GM20000 (cell line): ENCODE measurements around the gene GSTM5.
"Not testable (repeated sequence)": the region's sequence is repeated elsewhere in the genome, so short reads cannot be mapped to it uniquely, and the experiment has no call there.

Experiments
- DNase-seq: peaks from one replicate; pipeline ENCODE4 v3.0.0; 2012; ENCODE audit warnings: low spot score
- TF ChIP-seq, protein P1 (sequence below): IDR thresholded peaks from 2 replicates; pipeline ENCODE4 v1.5.1; 2012; ENCODE audit warnings: mild to moderate bottlenecking, control low read depth; ENCODE audit errors: extremely low read depth, missing control alignments

The GSTM5 gene

DNA sequence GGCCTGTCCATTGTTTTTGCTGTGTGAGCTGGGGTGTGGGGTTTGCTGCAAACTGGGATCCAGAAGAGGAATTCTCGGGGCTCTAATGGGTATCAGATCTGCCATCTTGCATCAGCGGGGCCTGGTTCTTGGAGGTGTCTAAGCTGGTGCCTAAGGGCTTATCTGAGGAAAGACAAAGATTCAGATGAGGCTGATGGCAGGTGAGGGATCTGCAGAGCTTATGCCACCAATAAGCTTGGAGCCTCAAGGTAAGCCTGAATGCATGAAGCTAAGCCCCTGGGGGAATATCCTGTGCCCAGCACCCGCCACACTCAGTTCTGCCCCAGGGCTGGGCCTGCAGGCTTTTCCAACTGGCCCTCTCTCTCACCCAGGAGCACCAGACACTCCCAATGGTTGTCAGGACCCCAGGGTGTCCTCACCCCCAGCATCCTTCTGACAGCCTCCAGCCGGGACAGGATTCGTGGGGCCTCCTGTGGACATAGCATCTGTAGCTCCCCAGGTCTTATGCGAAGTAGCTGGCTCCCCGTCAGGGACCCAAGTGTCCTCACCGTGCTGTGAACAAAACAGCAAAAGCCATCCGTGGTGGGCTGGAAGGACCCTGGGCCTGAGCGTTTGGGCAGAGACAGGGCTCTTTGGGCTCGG, 38.3 kb downstream of the GSTM5 start:
- no peak for DNase-seq

DNA sequence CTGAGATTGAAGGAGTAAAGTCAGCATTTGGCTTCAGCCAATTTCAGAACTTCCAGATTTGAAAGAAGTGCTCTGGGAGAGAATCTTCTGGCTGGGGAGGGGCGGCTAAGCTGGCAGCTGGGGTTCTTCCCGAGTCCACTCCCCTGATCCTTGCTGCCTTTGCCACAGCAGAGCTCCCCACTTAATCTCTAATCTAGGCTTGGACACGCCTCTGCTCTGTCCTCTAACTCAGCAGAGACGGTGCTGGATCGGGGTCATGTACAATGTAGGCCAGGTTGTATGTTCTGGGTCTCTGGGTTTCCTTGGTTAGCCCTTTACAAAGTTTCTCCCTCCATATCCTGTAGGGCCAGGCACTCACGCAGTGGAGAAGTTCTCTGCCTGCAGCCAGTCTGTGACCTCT, 38.9 kb downstream of the GSTM5 start:
- TF ChIP-seq, protein P1, sequence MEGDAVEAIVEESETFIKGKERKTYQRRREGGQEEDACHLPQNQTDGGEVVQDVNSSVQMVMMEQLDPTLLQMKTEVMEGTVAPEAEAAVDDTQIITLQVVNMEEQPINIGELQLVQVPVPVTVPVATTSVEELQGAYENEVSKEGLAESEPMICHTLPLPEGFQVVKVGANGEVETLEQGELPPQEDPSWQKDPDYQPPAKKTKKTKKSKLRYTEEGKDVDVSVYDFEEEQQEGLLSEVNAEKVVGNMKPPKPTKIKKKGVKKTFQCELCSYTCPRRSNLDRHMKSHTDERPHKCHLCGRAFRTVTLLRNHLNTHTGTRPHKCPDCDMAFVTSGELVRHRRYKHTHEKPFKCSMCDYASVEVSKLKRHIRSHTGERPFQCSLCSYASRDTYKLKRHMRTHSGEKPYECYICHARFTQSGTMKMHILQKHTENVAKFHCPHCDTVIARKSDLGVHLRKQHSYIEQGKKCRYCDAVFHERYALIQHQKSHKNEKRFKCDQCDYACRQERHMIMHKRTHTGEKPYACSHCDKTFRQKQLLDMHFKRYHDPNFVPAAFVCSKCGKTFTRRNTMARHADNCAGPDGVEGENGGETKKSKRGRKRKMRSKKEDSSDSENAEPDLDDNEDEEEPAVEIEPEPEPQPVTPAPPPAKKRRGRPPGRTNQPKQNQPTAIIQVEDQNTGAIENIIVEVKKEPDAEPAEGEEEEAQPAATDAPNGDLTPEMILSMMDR, result no peak
- no peak for DNase-seq

More for the DNA sequence above, 38.3 kb downstream of the GSTM5 start:
- TF ChIP-seq, protein P1, result no peak

DNA sequence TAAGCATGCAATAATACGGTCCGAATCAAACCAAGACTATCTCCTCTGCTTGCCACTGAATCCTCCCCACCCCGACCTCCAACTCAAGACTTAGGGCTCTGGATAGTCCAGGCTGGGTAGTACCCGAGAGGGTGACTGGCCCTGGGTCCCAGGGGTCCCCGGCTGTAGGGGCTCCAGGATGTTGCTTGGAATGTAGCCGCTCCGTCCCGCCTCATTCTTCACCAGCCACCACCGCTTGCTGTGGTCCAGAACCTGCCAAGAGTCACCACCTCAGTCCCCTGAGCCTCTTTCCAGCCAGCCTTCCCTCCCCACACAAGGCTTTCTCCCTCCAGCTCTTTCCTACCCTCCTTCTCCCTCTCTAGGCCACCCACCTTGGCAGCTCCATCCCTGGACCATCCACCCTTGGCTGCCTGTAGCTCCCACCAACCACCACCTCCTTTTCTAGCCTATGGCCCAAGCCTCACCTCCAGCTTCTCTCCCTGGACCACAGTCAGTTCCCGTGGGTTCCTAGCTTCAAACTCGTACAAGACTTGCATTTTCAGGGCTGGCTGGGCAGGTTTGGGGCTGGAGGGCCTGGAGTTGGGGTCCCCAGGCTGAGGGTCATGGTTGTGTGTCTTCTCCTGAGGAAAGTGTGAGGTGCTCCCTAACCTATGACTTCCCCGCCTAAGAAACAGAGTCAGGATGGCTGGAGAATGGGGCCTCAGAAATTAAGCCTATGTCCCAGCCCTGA, 39.6 kb downstream of the GSTM5 start:
- no peak for DNase-seq
- TF ChIP-seq, protein P1, result no peak

DNA sequence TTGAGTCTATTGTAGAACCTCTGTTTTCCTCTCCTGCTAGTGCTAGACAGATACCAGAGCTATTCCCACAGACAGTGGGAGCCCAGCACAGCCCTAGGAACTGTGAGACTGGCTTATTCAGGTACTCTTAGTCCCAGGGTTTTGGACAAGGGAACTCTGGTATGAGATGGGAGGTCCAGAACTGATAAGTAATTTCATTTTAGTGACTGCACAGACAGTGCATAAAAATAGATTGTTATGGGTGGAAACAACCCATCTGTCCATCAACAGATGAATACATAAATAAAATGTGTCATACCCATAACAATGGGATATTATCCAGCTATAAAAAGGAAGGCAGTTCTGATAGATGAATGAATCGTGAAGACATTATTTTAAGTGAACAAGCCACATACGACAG, 42.7 kb downstream of the GSTM5 start:
- DNase-seq, result no peak
- TF ChIP-seq, protein P1, result no peak

DNA sequence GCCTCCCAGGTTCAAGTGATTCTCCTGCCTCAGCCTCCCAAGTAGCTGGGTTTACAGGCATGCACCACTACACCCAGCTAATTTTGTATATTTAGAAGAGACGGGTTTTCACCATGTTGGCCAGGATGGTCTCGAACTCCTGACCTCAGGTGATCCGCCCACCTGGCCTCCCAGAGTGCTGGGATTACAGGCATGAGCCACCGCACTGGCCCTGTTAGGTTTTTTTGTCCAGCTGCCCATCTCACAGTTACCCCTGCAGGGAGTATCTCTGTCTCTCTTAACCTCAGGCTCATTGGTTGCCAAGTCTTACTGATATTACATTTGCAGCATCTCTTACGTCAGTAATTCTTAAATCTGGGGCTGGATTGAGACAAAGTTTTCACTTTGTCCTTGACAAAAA, 44.3 kb downstream of the GSTM5 start:
- not testable (repeated sequence) for DNase-seq

DNA sequence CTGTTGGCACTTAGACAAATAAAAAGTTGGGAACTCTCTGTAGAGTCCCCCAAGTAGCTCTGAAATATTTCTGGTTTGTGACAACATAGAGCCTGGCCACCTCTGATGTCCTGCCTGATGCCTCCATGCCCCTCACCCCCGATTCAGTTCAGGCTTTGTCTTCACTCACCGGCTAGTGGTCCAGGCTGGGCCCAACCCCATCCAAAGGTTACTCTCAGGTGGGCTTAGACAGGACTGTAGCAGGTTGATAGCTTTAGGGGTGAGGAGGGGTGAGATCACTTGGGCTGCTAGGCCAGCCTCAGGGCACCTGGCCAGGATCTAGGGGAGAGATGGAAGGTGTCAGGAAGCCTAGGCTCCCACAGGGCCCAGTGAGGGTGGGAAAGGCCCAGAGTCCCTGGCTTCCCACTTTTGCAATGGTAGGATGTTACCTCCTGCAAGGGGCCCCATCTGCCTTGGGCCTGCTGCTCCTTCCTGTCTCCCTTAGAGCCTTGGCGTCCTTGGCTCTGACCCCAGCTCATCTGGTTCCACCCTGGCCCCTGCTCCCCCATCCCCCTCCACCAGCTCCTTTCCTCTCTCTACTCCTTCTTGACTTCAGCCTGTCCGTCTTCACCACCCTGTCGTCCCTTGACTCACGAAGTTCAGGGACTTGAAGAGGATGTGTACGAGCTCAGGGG, 44.9 kb downstream of the GSTM5 start:
- TF ChIP-seq, protein P1, result no peak
- no peak for DNase-seq

DNA sequence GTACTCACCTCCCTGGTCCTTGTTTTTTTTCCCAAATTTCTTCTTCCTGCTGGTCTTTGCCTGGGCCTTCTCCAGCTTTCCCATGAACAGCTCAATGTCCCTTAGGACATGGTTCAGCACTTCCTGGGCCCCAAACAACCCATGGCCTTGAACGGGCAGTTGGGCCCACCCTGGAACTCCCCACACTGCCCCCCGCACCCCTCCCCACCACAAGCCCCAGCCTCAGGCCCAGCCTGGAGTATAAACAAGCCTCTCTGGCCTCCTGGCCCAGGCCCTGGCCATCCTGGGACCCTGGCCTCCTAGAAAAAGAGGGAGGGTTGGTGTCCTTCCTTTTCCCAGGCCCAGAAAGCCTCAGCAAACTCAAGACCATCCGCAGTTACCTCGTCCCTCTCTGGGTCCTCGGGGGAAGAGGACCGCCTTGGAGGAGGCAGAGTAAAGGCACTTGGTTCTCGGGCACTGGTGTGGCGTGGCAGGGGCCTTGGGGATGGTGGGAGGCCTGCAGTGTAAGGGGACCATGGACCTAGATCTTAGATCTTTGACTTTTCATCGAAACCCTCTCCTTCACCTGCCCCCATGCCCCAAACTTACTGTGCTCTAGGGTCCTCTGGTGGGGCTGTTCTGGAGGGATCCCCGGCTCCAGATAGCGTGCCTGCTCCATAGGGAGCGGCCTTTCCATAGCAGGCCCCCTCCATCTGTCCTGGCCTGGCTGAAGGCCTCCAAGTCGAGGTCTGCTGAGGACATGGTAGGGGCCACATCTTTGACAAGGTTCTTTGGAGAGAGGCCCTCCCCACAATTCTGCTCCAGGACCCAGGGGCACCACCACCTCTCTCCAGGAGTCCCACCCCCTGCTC, 46.1 kb downstream of the GSTM5 start:
- no peak for DNase-seq
- TF ChIP-seq, protein P1, result no peak
